Adrenal gland (tissue), 5 donors: ENCODE results near the gene TENM4.

Source experiments
- POLR2A ChIP-seq, 2 donors: fragments of 450-650 bp; IDR thresholded peaks; one replicate each; pipeline ENCODE4 v1.6.1; 2017; ENCODE audit warnings: antibody characterized with exemption in 2 of 2, mild to moderate bottlenecking in 2 of 2, moderate library complexity in 1 of 2
- TF ChIP-seq, protein P1 (sequence below), 6 experiments: fragments of 450-650 bp in 4 of 6; fragments of 200-600 bp in 2 of 6; sonication (generic) in 1 of 6; IDR thresholded peaks; 1 replicate in 5 of 6; 2 replicates in 1 of 6; pipeline versions ENCODE4 v1.5.1 to v1.8.0; 2016 to 2021; ENCODE audit warnings: antibody characterized with exemption in 6 of 6, mild to moderate bottlenecking in 2 of 6, moderate library complexity in 1 of 6
- donor health status: DM: no; HTN: no; CAD: no.

DNA sequence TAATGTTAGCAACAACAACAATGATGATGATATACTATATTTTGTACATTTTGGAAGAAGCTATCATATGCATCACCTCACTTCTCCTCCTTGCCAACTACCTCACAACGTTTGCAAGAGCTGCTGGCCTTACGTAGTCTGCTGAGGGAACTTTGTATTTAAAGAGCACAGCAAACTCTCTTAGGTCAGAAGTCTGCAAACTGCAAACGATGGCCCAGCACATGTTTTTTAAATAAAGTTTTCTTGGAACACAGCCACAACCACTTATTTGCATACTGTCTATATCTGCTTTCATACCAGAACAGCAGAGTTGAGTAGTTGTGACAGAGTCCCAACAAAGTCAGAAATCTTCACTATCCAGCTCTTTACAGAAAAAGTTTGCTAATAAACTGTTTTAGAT is 261.7 kb downstream of the TENM4 start:
- TF ChIP-seq, protein P1, sequence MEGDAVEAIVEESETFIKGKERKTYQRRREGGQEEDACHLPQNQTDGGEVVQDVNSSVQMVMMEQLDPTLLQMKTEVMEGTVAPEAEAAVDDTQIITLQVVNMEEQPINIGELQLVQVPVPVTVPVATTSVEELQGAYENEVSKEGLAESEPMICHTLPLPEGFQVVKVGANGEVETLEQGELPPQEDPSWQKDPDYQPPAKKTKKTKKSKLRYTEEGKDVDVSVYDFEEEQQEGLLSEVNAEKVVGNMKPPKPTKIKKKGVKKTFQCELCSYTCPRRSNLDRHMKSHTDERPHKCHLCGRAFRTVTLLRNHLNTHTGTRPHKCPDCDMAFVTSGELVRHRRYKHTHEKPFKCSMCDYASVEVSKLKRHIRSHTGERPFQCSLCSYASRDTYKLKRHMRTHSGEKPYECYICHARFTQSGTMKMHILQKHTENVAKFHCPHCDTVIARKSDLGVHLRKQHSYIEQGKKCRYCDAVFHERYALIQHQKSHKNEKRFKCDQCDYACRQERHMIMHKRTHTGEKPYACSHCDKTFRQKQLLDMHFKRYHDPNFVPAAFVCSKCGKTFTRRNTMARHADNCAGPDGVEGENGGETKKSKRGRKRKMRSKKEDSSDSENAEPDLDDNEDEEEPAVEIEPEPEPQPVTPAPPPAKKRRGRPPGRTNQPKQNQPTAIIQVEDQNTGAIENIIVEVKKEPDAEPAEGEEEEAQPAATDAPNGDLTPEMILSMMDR (IDR thresholded peaks at IDR 0.05), result no peak
- no peak for TF ChIP-seq POLR2A (IDR thresholded peaks at IDR 0.05)
